ENCODE data around the gene PLEK2.

PLEK2 gene

DNA sequence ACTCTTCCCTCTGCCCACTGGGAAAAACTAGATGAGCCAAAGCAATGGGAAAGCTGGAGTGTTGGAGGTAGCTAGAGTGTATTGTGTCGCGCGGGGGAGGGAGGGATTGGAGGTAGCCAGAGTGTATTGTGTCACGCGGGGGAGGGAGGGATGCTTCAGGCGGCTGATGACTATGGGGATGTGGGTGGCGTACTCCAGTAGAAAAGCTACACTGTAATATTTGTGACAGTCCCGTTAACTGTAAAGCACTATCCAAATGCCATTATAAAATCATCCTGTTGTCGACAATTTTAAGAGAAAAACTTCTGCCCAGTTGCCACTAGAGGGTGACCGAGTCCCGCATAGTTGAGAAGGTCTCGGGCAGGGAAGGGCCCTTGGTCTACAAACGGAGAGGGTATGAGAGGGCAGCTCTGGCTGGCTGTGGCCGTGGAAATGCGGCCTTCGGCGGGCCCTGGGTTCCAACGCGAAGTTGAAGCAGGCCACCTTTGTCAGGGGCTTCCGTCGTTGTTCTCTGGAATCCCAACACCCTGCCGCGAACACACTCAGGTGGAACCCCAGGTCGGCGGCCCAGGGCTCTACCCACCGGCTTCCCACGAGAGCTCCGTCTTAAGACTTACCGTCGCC, 15.1 kb upstream of the PLEK2 start:
- Mint-ChIP-seq H3K4me1 (peaks cover 25% of the 10 kb centered on the region), H3K9me3 (no peaks in the 10 kb centered on the region), H3K4me3 (no peak overlapping the region), H3K36me3 (ENCODE audit: low read depth) (no peaks in the 10 kb centered on the region), H3K27ac (peak overlapping the region in 2 of 3 experiments; percentile 9 to 71), H3K27me3 (ENCODE audit: low read depth) (peaks cover 22% of the 10 kb centered on the region)
- TF ChIP-seq, protein P1, sequence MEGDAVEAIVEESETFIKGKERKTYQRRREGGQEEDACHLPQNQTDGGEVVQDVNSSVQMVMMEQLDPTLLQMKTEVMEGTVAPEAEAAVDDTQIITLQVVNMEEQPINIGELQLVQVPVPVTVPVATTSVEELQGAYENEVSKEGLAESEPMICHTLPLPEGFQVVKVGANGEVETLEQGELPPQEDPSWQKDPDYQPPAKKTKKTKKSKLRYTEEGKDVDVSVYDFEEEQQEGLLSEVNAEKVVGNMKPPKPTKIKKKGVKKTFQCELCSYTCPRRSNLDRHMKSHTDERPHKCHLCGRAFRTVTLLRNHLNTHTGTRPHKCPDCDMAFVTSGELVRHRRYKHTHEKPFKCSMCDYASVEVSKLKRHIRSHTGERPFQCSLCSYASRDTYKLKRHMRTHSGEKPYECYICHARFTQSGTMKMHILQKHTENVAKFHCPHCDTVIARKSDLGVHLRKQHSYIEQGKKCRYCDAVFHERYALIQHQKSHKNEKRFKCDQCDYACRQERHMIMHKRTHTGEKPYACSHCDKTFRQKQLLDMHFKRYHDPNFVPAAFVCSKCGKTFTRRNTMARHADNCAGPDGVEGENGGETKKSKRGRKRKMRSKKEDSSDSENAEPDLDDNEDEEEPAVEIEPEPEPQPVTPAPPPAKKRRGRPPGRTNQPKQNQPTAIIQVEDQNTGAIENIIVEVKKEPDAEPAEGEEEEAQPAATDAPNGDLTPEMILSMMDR (IDR thresholded peaks at IDR 0.05; ENCODE audit: unreplicated experiment in 3 of 3) = peak; percentile 76 to 78 (median 77)

DNA sequence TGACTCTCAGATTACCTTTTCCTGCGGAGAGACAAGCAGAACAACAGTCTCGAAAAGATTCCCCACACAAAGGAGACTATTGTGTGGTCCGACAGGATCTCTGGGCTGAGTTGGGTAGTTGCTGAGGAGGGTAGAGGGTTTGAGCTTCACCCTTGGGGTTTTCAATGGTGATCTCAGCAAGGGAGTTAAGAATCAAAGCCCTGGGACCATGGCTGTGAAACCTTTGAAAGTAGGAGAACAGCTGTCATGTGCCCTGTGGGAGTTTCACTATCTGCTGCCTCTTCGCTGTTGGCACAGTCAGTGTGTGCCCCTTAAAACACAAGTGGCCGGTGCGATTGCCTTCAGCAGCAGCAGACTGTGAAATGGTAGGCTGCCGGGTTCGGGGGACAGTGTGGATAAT, 14.2 kb upstream of the PLEK2 start:
- Mint-ChIP-seq H3K4me3 (no peak overlapping the region), H3K36me3 (ENCODE audit: low read depth) (no peaks in the 10 kb centered on the region), H3K9me3 (no peaks in the 10 kb centered on the region), H3K27me3 (ENCODE audit: low read depth) (peaks cover 27% of the 10 kb centered on the region), H3K27ac (no peak overlapping the region), H3K4me1 (peaks cover 21% of the 10 kb centered on the region)
- TF ChIP-seq, protein P1 (IDR thresholded peaks at IDR 0.05; ENCODE audit: unreplicated experiment in 3 of 3) = no peak

DNA sequence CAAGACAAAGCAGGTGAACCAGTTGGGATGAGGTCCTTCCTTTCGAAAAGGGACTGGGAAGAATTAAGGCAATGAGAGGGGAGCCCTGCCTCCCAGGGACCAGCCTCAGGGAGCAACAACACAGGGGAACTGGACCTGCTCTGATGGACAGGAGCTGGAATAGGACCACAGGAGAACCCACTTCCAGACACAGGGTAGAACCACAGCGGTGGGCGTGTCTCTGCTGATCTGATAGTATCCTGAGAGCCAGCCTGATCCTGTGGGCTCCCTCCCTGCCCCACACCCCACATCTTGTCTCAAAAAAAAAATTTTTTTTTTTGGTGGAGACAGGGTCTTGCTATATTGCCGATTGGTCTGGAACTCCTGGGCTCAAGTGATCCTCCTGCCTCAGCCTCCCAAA, 13.6 kb upstream of the PLEK2 start:
- Mint-ChIP-seq H3K4me3 (no peak overlapping the region), H3K4me1 (peaks cover 21% of the 10 kb centered on the region), H3K27ac (no peak overlapping the region), H3K9me3 (no peaks in the 10 kb centered on the region), H3K27me3 (ENCODE audit: low read depth) (peaks cover 29% of the 10 kb centered on the region), H3K36me3 (ENCODE audit: low read depth) (no peaks in the 10 kb centered on the region)
- TF ChIP-seq, protein P1 (IDR thresholded peaks at IDR 0.05; ENCODE audit: unreplicated experiment in 3 of 3) = no peak

DNA sequence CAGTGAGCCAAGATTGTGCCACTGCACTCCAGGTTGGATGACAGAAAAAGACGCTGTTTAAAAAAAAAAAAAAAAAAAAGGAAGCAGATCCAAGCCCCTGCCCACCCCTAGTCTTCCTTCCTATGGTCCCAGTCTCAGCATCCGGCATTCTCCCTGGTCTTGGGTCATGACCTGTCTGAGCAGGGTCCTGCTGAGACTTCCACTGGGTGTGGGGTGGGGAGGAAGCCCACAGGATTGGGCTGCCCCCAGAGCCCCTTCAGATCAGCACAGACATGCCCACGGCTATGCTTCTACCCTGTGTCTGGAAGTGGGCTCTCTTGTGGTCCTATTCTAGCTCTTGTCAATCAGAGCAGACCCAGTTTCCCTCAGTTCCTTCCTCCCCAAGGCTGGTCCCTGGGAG, 12.6 kb upstream of the PLEK2 start:
- TF ChIP-seq, protein P1 (IDR thresholded peaks at IDR 0.05; ENCODE audit: unreplicated experiment in 3 of 3) = no peak
- H3K4me1 Mint-ChIP-seq = peaks cover 21% of the 10 kb centered on the region
- H3K27me3 Mint-ChIP-seq (ENCODE audit: low read depth) = peaks cover 29% of the 10 kb centered on the region
- H3K27ac Mint-ChIP-seq = no peak overlapping the region
- H3K4me3 Mint-ChIP-seq = no peak overlapping the region
- no peaks in the 10 kb centered on the region for H3K9me3 Mint-ChIP-seq
- H3K36me3 Mint-ChIP-seq (ENCODE audit: low read depth) = no peaks in the 10 kb centered on the region

DNA sequence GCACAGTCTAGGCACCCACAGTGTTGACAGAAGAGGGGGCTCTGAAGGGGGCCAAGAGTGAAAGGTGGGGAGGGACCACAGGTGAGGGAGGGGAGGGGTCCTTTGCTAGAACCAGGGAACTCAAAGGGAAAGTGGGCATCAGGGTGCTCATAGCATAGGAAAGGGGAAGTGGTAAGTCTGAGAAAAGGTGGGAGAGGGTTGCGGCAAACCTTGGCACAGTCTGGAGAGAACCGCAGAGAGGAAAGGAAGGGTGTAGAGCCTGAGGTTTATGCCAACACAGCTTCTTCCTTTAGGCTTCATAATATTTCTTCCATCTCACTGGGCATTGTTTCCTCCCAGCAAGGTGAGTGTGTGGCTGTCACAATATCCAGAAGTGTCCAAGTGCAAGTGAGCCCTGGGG, 11.5 kb upstream of the PLEK2 start:
- Mint-ChIP-seq H3K27ac (no peak overlapping the region), H3K4me3 (no peak overlapping the region), H3K4me1 (peaks cover 16% of the 10 kb centered on the region), H3K27me3 (ENCODE audit: low read depth) (peaks cover 31% of the 10 kb centered on the region), H3K36me3 (ENCODE audit: low read depth) (no peaks in the 10 kb centered on the region), H3K9me3 (no peaks in the 10 kb centered on the region)
- TF ChIP-seq, protein P1 (IDR thresholded peaks at IDR 0.05; ENCODE audit: unreplicated experiment in 3 of 3) = no peak

Data from nephron (organoid).